ENCODE data around the gene ZBTB16.

Gene ZBTB16

GRCh38 chr11:114271316-114271715 lies 211.8 kb downstream of the ZBTB16 start:
- no peak overlapping the region for H3K27ac ChIP-seq
- no peak for TF ChIP-seq ZFX (IDR thresholded peaks at IDR 0.05; ENCODE audit: borderline replicate concordance)
- no peak for TF ChIP-seq CTCF (IDR thresholded peaks at IDR 0.05)

- TF ChIP-seq CTCF (IDR thresholded peaks at IDR 0.05) (no peak), ZFX (IDR thresholded peaks at IDR 0.05; ENCODE audit: borderline replicate concordance) (no peak)
- H3K27ac ChIP-seq: no peak overlapping the region
Measured at GRCh38 chr11:114272311-114272710, 212.8 kb downstream of the ZBTB16 start.

DNA sequence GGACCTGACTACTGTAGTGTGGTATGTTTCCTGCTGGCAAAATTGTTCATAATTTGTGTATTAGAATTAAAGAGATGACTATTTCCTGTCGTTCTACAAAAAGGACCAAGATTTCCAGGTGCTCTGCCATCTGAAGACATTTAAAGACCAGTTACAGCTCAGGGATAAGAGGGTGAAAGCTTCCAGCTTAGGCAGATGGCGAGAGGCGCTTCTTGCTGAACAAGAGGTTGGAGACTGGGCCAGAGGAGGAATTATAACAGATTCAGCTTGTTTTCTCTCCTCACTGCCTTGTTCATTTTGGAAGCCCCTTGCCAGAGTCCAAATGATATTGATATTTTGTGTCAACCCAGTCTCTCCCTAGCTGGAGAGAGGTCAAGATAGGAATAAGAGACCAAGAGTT lies 213.6 kb downstream of the ZBTB16 start:
- H3K27ac ChIP-seq: no peak overlapping the region
- TF ChIP-seq ZFX (IDR thresholded peaks at IDR 0.05; ENCODE audit: borderline replicate concordance) (no peak), CTCF (IDR thresholded peaks at IDR 0.05) (no peak)

GRCh38 chr11:114273890-114274635 lies 214.6 kb downstream of the ZBTB16 start:
- H3K27ac ChIP-seq: no peak overlapping the region
- no peak for TF ChIP-seq CTCF (IDR thresholded peaks at IDR 0.05)
- TF ChIP-seq ZFX (IDR thresholded peaks at IDR 0.05; ENCODE audit: borderline replicate concordance): no peak

DNA sequence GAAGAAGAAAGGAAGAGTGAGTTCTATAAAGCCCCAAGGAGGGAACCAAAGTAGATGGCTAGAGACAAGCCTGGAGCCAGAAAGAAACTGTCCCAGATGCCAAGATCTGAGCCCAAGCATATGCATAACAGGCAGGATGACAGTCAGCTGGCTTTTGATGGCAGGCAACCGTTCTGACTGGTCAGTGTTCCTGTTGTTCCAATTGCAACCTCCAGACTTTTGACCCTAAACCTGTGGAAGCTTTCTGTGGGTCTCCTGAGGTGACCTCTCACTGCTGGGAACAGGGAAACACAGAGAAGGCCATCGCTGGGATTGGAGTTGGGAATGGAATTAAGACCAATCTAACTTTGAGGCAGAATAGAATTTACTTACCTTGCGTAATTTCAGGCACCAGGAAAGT lies 215.1 kb downstream of the ZBTB16 start:
- TF ChIP-seq CTCF (IDR thresholded peaks at IDR 0.05): no peak
- no peak for TF ChIP-seq ZFX (IDR thresholded peaks at IDR 0.05; ENCODE audit: borderline replicate concordance)
- H3K27ac ChIP-seq: no peak overlapping the region

GRCh38 chr11:114275280-114275679 lies 215.8 kb downstream of the ZBTB16 start:
- H3K27ac ChIP-seq: no peak overlapping the region
- no peak for TF ChIP-seq CTCF (IDR thresholded peaks at IDR 0.05)
- TF ChIP-seq ZFX (IDR thresholded peaks at IDR 0.05; ENCODE audit: borderline replicate concordance): no peak

DNA sequence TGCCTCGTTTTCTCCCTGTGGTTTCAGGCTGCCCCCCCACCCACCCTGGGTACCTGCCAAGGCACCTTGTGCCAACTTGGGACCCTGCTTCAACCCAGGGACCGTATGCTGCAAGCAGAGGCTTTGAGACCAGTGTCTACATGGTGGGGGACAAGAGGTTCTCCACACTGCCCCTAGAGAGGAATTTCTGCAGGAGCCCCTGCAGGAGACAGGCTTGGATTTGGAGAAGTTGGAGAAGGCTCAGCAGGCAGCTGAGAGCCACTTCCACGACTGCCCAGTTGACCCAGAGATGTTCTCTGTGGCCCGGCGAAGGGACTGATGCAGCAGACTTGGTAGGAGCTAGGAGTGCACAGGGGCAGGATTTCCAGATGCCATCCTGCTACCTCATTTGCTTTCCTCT lies 216.6 kb downstream of the ZBTB16 start:
- TF ChIP-seq ZFX (IDR thresholded peaks at IDR 0.05; ENCODE audit: borderline replicate concordance): no peak
- TF ChIP-seq CTCF (IDR thresholded peaks at IDR 0.05): no peak

More for the DNA sequence above, 216.6 kb downstream of the ZBTB16 start:
- H3K27ac ChIP-seq: no peak overlapping the region
